GM12875 (cell line): ENCODE data around the gene MBD2.

Experiments
- H3K4me3 ChIP-seq: one replicate; pipeline ENCODE4 v1.5.1; 2011; ENCODE audit warnings: low read depth, low read length, control low read depth
- CTCF ChIP-seq: IDR thresholded peaks from 2 replicates; pipeline ENCODE4 v1.5.1; 2011; ENCODE audit warnings: low read depth, mild to moderate bottlenecking, control low read depth, inconsistent platforms, low read length, moderate library complexity, borderline replicate concordance; ENCODE audit not compliant: insufficient read depth

The MBD2 gene

GRCh38 chr18:54197747-54198411 lies 26.6 kb downstream of the MBD2 start:
- H3K4me3 ChIP-seq, result no peak overlapping the region
- no peak for TF ChIP-seq CTCF

- H3K4me3 ChIP-seq, result no peak overlapping the region
- TF ChIP-seq CTCF, result no peak
These were observed 30.7 kb downstream of the MBD2 start for GRCh38 chr18:54193786-54194185.

GRCh38 chr18:54192900-54193299 lies 31.6 kb downstream of the MBD2 start:
- H3K4me3 ChIP-seq, result no peak overlapping the region
- TF ChIP-seq CTCF, result no peak

- TF ChIP-seq CTCF, result no peak
- H3K4me3 ChIP-seq, result no peak overlapping the region
These were observed 32.1 kb downstream of the MBD2 start for GRCh38 chr18:54192415-54192814.

GRCh38 chr18:54191352-54191751 lies 33.1 kb downstream of the MBD2 start:
- TF ChIP-seq CTCF, result no peak
- H3K4me3 ChIP-seq, result no peak overlapping the region

- no peak overlapping the region for H3K4me3 ChIP-seq
- no peak for TF ChIP-seq CTCF
These were observed 37.1 kb downstream of the MBD2 start for GRCh38 chr18:54187372-54187771.

- TF ChIP-seq CTCF, result no peak
- H3K4me3 ChIP-seq, result no peak overlapping the region
These were observed 39.6 kb downstream of the MBD2 start for GRCh38 chr18:54184836-54185235.
